Prostate gland (tissue), 2 donors: ENCODE results near the gene RPN1.

Source experiments
- POLR2AphosphoS5 ChIP-seq: sonication (generic); formaldehyde crosslinking; IDR thresholded peaks from one replicate; pipeline ENCODE4 v1.6.1; 2017; ENCODE audit warnings: antibody characterized with exemption
- TF ChIP-seq, protein P1 (sequence below), 4 experiments: fragments of 200-600 bp in 2 of 4; fragments of 450-650 bp in 2 of 4; sonication (generic) in 2 of 4; IDR thresholded peaks; 1 replicate in 3 of 4; 2 replicates in 1 of 4; pipeline ENCODE4 v1.5.1; 2016 to 2019; ENCODE audit warnings: antibody characterized with exemption in 4 of 4, mild to moderate bottlenecking in 2 of 4, moderate library complexity in 2 of 4

GRCh38 chr3:128632301-128632700, 18.3 kb downstream of the RPN1 start:
- TF ChIP-seq, protein P1, sequence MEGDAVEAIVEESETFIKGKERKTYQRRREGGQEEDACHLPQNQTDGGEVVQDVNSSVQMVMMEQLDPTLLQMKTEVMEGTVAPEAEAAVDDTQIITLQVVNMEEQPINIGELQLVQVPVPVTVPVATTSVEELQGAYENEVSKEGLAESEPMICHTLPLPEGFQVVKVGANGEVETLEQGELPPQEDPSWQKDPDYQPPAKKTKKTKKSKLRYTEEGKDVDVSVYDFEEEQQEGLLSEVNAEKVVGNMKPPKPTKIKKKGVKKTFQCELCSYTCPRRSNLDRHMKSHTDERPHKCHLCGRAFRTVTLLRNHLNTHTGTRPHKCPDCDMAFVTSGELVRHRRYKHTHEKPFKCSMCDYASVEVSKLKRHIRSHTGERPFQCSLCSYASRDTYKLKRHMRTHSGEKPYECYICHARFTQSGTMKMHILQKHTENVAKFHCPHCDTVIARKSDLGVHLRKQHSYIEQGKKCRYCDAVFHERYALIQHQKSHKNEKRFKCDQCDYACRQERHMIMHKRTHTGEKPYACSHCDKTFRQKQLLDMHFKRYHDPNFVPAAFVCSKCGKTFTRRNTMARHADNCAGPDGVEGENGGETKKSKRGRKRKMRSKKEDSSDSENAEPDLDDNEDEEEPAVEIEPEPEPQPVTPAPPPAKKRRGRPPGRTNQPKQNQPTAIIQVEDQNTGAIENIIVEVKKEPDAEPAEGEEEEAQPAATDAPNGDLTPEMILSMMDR (IDR thresholded peaks at IDR 0.05): no peak
- TF ChIP-seq POLR2AphosphoS5: no peak
